PC-9 (cell line): ENCODE measurements around the gene SERINC5.

Experiments
- EZH2 ChIP-seq: fragments of 200-600 bp; sonication (generic); IDR thresholded peaks from 2 replicates; pipeline ENCODE4 v1.8.0; 2017; ENCODE audit warnings: antibody characterized with exemption, low read depth
- TF ChIP-seq, protein P1 (sequence below): fragments of 200-600 bp; sonication (generic); conservative IDR thresholded peaks from 2 replicates; pipeline ENCODE4 v1.6.1; 2017; ENCODE audit warnings: mixed run types, antibody characterized with exemption, mild to moderate bottlenecking, moderate library complexity

DNA sequence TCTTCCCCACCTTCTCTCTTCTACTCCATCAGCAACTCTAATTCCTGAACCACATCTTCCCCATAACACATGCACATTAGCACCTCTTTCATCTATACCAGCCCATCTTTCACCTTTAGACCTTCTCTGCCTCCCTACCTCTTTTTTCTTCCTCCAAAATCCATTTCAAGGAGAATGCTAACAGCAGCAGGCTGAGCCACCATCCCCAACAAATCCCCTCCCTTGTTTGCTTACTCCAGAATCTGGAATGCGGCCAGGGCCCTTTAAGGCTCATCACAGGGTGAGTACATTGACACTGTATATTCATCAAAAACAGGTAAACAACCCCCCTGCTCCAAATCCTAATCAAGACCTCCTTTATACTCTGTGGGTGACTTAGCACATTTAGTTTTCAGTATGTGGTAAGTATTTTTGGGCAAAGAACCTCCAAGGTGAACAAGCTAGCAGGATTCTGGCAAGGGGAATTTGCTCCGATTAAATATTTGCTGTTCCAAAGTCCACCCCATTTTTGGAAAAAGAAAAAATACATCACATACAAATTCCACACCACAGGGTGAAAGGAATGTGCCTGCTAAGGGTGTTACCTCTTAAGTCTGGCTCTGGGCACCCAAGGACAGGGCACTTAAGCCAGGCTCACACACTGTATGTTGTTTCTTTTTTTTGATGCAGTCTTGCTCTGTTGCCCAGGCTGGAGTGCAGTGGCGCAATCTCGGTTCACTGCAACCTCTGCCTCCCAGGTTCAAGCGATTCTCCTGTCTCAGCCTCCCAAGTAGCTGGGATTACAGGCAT lies 71.4 kb downstream of the SERINC5 start:
- TF ChIP-seq, protein P1, sequence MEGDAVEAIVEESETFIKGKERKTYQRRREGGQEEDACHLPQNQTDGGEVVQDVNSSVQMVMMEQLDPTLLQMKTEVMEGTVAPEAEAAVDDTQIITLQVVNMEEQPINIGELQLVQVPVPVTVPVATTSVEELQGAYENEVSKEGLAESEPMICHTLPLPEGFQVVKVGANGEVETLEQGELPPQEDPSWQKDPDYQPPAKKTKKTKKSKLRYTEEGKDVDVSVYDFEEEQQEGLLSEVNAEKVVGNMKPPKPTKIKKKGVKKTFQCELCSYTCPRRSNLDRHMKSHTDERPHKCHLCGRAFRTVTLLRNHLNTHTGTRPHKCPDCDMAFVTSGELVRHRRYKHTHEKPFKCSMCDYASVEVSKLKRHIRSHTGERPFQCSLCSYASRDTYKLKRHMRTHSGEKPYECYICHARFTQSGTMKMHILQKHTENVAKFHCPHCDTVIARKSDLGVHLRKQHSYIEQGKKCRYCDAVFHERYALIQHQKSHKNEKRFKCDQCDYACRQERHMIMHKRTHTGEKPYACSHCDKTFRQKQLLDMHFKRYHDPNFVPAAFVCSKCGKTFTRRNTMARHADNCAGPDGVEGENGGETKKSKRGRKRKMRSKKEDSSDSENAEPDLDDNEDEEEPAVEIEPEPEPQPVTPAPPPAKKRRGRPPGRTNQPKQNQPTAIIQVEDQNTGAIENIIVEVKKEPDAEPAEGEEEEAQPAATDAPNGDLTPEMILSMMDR, result no peak
- no peak for TF ChIP-seq EZH2
